CD14-positive monocyte (primary cell): Measurements from ENCODE around the gene IFRD1. TPM values are rescaled to one million over a fixed set of nuclear protein-coding genes. Genes with fewer than 3 reads are reported as not detected.

Experiments used
- DNase-seq, 3 donors: peaks; one replicate each; pipeline ENCODE4 v3.0.0-alpha.2; 2011 to 2022
- H2AFZ ChIP-seq: 2 replicates; pipeline ENCODE4 v1.6.0; 2012; ENCODE audit warnings: mild to moderate bottlenecking, low read depth, low read length, inconsistent platforms; ENCODE audit not compliant: insufficient read depth, poor library complexity, severe bottlenecking
- H3K27ac ChIP-seq, 2 donors: 1 replicate in 1 of 2; 2 replicates in 1 of 2; pipeline ENCODE4 v1.5.1; 2012 to 2013; ENCODE audit warnings: low read length in 2 of 2, control low read depth in 1 of 2, inconsistent platforms in 1 of 2, low read depth in 1 of 2, mild to moderate bottlenecking in 1 of 2
- H3K27me3 ChIP-seq, 2 donors: one replicate each; pipeline versions ENCODE4 v1.6.0 to v1.6.1; 2011 to 2013; ENCODE audit warnings: low read length in 2 of 2; ENCODE audit not compliant: control insufficient read depth in 2 of 2, insufficient read depth in 2 of 2
- H3K36me3 ChIP-seq, 2 donors: replicated peaks in 1 of 2; 1 replicate in 1 of 2; 2 replicates in 1 of 2; pipeline versions ENCODE4 v1.5.1 to v1.6.1; 2012 to 2013; ENCODE audit warnings: low read length in 2 of 2, control low read depth in 1 of 2, inconsistent platforms in 1 of 2, mild to moderate bottlenecking in 1 of 2; ENCODE audit not compliant: insufficient read depth in 2 of 2, control insufficient read depth in 1 of 2
- H3K4me1 ChIP-seq, 2 donors: 1 replicate in 1 of 2; 2 replicates in 1 of 2; pipeline versions ENCODE4 v1.5.1 to v1.6.1; 2012 to 2013; ENCODE audit warnings: low read length in 2 of 2, control low read depth in 1 of 2, inconsistent platforms in 1 of 2, mild to moderate bottlenecking in 1 of 2, moderate library complexity in 1 of 2; ENCODE audit not compliant: insufficient read depth in 2 of 2, control insufficient read depth in 1 of 2
- H3K4me2 ChIP-seq: replicated peaks from 2 replicates; pipeline ENCODE3; 2012; ENCODE audit warnings: low read length, moderate library complexity, mild to moderate bottlenecking; ENCODE audit not compliant: poor library complexity, severe bottlenecking; ENCODE audit errors: extremely low read depth
- H3K4me3 ChIP-seq, 3 experiments: fragments of 200-600 bp in 1 of 3; sonication (generic) in 1 of 3; replicated peaks in 1 of 3; 1 replicate in 2 of 3; 2 replicates in 1 of 3; pipeline ENCODE4 v1.5.1; 2011 to 2013; ENCODE audit warnings: low read length in 3 of 3, mild to moderate bottlenecking in 3 of 3, control low read depth in 2 of 3, low read depth in 2 of 3, inconsistent platforms in 1 of 3, moderate library complexity in 1 of 3
- H3K79me2 ChIP-seq: 2 replicates; pipeline ENCODE4 v1.6.0; 2012; ENCODE audit warnings: mild to moderate bottlenecking, control low read depth, inconsistent platforms, low read length, moderate library complexity; ENCODE audit not compliant: insufficient read depth
- H3K9ac ChIP-seq: 2 replicates; pipeline ENCODE4 v1.6.0; 2017; ENCODE audit warnings: low read length, mild to moderate bottlenecking; ENCODE audit not compliant: insufficient read depth, poor library complexity, severe bottlenecking
- H3K9me3 ChIP-seq, 2 donors: replicated peaks in 1 of 2; 1 replicate in 1 of 2; 2 replicates in 1 of 2; pipeline versions ENCODE4 v1.5.1 to v1.6.1; 2012 to 2013; ENCODE audit warnings: low read length in 2 of 2, control low read depth in 1 of 2; ENCODE audit not compliant: control insufficient read depth in 1 of 2, insufficient read depth in 1 of 2
- H4K20me1 ChIP-seq: 2 replicates; pipeline ENCODE4 v1.6.0; 2012; ENCODE audit warnings: mild to moderate bottlenecking, low read length, control low read depth, moderate library complexity; ENCODE audit not compliant: insufficient read depth
- H3K27ac Mint-ChIP-seq, 7 donors: one replicate each; pipeline ENCODE4 v1.8.0; 2020; ENCODE audit warnings: mild to moderate bottlenecking in 7 of 7, mixed read lengths in 7 of 7, moderate library complexity in 6 of 7, inconsistent platforms in 2 of 7
- H3K27me3 Mint-ChIP-seq, 3 donors: one replicate each; pipeline ENCODE4 v1.8.0; 2021 to 2022; ENCODE audit warnings: low read depth in 3 of 3, mild to moderate bottlenecking in 3 of 3, mixed read lengths in 3 of 3, moderate library complexity in 3 of 3, inconsistent platforms in 1 of 3
- H3K36me3 Mint-ChIP-seq, 2 donors: one replicate each; pipeline ENCODE4 v1.8.0; 2020; ENCODE audit warnings: mixed read lengths in 2 of 2, inconsistent platforms in 1 of 2, mild to moderate bottlenecking in 1 of 2
- H3K4me1 Mint-ChIP-seq: one replicate; pipeline ENCODE4 v1.8.0; 2020; ENCODE audit warnings: mild to moderate bottlenecking, mixed read lengths
- H3K4me3 Mint-ChIP-seq, 2 donors: one replicate each; pipeline ENCODE4 v1.8.0; 2020; ENCODE audit warnings: mild to moderate bottlenecking in 2 of 2, mixed read lengths in 2 of 2, moderate library complexity in 1 of 2
- H3K9me3 Mint-ChIP-seq, 7 donors: one replicate each; pipeline ENCODE4 v1.8.0; 2020 to 2022; ENCODE audit warnings: mixed read lengths in 7 of 7, mild to moderate bottlenecking in 6 of 7, moderate library complexity in 6 of 7, inconsistent platforms in 2 of 7
- WGBS: methylation state at CpG from one replicate; pipeline ENCODE4 v1.1.5; 2013; ENCODE audit warnings: missing lambda C conversion rate; ENCODE audit not compliant: insufficient coverage; 5-methylcytosine and 5-hydroxymethylcytosine counted together
- intact Hi-C, 2 donors: fragments of 100-400 bp; cut with micrococcal nuclease; formaldehyde crosslinking; loops; one replicate each; pipeline versions ENCODE4 v1.15.0 to v1.15.1; 2023
- polyA plus RNA-seq, 3 donors: library from polyadenylated mRNA; depleted of rRNA in 1 of 3; unstranded in 2 of 3; stranded (reverse) in 1 of 3; fragments of 300-500 nt in 2 of 3; fragments of >200 nt in 1 of 3; fragmentation: Illumina TruSeq in 2 of 3; gene quantifications; 1 replicate in 2 of 3; 2 replicates in 1 of 3; pipeline ENCODE4 v1.2.3, GENCODE V29; 2012 to 2021
- TF ChIP-seq, protein P1 (sequence below): fragments of 200-600 bp; IDR thresholded peaks from one replicate; pipeline ENCODE4 v1.8.0; 2022; ENCODE audit warnings: antibody characterized with exemption, mild to moderate bottlenecking

Gene IFRD1
- polyA plus RNA-seq, 3 donors = 13.6 to 81.6 (median 18.7) TPM

DNA sequence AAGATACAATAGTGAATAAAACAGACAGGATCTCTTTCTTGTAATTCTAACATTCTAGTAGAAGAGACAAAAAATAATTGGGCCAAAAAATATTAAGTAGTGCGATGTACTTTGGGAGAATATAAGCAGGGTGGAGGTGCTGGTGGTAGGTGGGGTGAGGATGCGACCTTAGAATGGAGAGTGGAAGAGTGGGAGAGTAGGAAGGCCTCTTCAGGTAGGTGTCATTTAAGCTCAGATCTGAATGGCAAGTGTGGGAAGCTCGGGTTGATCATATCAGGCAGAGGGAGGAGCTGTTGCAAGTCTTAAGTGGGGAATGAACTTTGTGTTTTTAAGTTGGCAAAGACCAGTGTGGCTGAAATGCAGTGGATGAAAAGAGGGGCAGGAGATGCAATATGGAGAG is 3.8 kb upstream of the IFRD1 start:
- Mint-ChIP-seq H3K36me3 (no peaks in the 10 kb centered on the region), H3K9me3 (no peaks in the 10 kb centered on the region), H3K4me3 (no peak overlapping the region), H3K27me3 (peaks cover 0 to 3% (median 0%) of the 10 kb centered on the region in 3 donors), H3K27ac (peak overlapping the region in 2 of 7 donors; percentile 14 to 26), H3K4me1 (peaks cover 26% of the 10 kb centered on the region)
- Histone ChIP-seq H3K79me2 (peaks cover 11% of the 10 kb centered on the region), H3K27ac (no peak overlapping the region), H2AFZ (no peak overlapping the region), H4K20me1 (peaks cover 6% of the 10 kb centered on the region), H3K9me3 (no peaks in the 10 kb centered on the region), H3K4me1 (peaks cover 14 to 19% of the 10 kb centered on the region in 2 donors), H3K27me3 (no peaks in the 10 kb centered on the region), H3K9ac (no peak overlapping the region), H3K4me3 (no peak overlapping the region), H3K36me3 (no peaks in the 10 kb centered on the region), H3K4me2 (no peak overlapping the region)
- no peak for DNase-seq
- WGBS = 97% methylated on average over 2 of the region's 3 CpGs
- TF ChIP-seq, protein P1, sequence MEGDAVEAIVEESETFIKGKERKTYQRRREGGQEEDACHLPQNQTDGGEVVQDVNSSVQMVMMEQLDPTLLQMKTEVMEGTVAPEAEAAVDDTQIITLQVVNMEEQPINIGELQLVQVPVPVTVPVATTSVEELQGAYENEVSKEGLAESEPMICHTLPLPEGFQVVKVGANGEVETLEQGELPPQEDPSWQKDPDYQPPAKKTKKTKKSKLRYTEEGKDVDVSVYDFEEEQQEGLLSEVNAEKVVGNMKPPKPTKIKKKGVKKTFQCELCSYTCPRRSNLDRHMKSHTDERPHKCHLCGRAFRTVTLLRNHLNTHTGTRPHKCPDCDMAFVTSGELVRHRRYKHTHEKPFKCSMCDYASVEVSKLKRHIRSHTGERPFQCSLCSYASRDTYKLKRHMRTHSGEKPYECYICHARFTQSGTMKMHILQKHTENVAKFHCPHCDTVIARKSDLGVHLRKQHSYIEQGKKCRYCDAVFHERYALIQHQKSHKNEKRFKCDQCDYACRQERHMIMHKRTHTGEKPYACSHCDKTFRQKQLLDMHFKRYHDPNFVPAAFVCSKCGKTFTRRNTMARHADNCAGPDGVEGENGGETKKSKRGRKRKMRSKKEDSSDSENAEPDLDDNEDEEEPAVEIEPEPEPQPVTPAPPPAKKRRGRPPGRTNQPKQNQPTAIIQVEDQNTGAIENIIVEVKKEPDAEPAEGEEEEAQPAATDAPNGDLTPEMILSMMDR = no peak
- intact Hi-C loops = no loop called here

DNA sequence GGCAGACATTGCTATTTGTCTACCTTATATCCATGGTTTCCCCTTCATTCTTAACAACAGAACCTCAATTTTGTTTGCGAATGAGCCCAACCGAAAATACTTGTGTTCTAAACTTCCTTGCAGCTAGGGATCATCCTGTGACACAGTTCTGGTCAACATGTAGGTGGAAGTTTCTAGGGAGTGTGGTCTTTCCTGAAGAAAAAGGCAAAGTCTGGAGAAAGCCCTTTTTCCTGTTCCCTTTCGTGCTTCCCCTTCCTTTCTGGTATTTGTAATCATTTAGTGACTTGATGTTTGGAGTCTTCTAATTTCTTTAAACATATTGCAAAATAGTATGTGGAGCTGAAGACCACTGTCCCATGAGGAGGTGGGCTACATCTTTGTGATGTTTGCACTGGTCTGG is 2.9 kb upstream of the IFRD1 start:
- peaks cover 0 to 1% of the 10 kb centered on the region in 2 donors for H3K36me3 Mint-ChIP-seq
- H3K27ac ChIP-seq = no peak overlapping the region
- intact Hi-C loops = no loop called here

More for the DNA sequence above, 2.9 kb upstream of the IFRD1 start:
- no CpG with 5 or more reads among the region's 3 CpGs for WGBS
- H3K4me2 ChIP-seq = no peak overlapping the region
- H3K9me3 ChIP-seq = no peaks in the 10 kb centered on the region
- Mint-ChIP-seq H3K4me1 (peaks cover 35% of the 10 kb centered on the region), H3K9me3 (no peaks in the 10 kb centered on the region), H3K27ac (no peak overlapping the region), H3K27me3 (peaks cover 0 to 8% (median 0%) of the 10 kb centered on the region in 3 donors), H3K4me3 (no peak overlapping the region)
- no peaks in the 10 kb centered on the region for H3K36me3 ChIP-seq
- DNase-seq = no peak
- peaks cover 21% of the 10 kb centered on the region for H3K79me2 ChIP-seq
- H3K27me3 ChIP-seq = no peaks in the 10 kb centered on the region
- no peak overlapping the region for H3K4me3 ChIP-seq
- peaks cover 24 to 29% of the 10 kb centered on the region in 2 donors for H3K4me1 ChIP-seq
- no peak overlapping the region for H2AFZ ChIP-seq
- no peak overlapping the region for H3K9ac ChIP-seq
- peaks cover 16% of the 10 kb centered on the region for H4K20me1 ChIP-seq
- TF ChIP-seq, protein P1 = no peak
